GM23338 (cell line): ENCODE results near the gene ENOX1. TPM values are rescaled to one million over a fixed set of nuclear protein-coding genes. Genes with fewer than 3 reads are reported as not detected.

Experiments used
- ATAC-seq: fragments of 200-7000 bp; cut with Tn5 transposase; 3 replicates; pipeline ENCODE4 v1.9.1; 2020
- DNase-seq: peaks from one replicate; pipeline ENCODE4 v3.0.0-alpha.2; 2015; ENCODE audit warnings: low spot score
- H2AFZ ChIP-seq: fragments of 200-600 bp; sonication (generic); 2 replicates; pipeline ENCODE4 v1.8.0; 2016; ENCODE audit warnings: antibody characterized with exemption, mild to moderate bottlenecking, moderate library complexity
- H3F3A ChIP-seq: fragments of 200-600 bp; sonication (generic); replicated peaks from 2 replicates; pipeline ENCODE4 v1.8.0; 2017; ENCODE audit warnings: antibody characterized with exemption, mixed run types, low read depth
- H3K27ac ChIP-seq: fragments of 200-600 bp; sonication (generic); 2 replicates; pipeline ENCODE4 v1.6.1; 2016; ENCODE audit warnings: low read depth
- H3K27me3 ChIP-seq: fragments of 200-600 bp; sonication (generic); 2 replicates; pipeline ENCODE4 v1.8.0; 2016; ENCODE audit warnings: mild to moderate bottlenecking, mixed run types, moderate library complexity; ENCODE audit not compliant: insufficient read depth
- H3K36me3 ChIP-seq: fragments of 200-600 bp; sonication (generic); 2 replicates; pipeline ENCODE4 v1.8.0; 2016; ENCODE audit warnings: mild to moderate bottlenecking; ENCODE audit not compliant: insufficient read depth
- H3K4me1 ChIP-seq: fragments of 200-600 bp; sonication (generic); 2 replicates; pipeline ENCODE4 v1.8.0; 2016; ENCODE audit warnings: mild to moderate bottlenecking, moderate library complexity; ENCODE audit not compliant: insufficient read depth
- H3K4me2 ChIP-seq: fragments of 200-600 bp; sonication (generic); 2 replicates; pipeline ENCODE4 v1.7.1; 2017; ENCODE audit warnings: mixed run types
- H3K4me3 ChIP-seq: fragments of 200-600 bp; sonication (generic); 2 replicates; pipeline ENCODE4 v1.6.1; 2016; ENCODE audit warnings: mixed run types
- H3K79me2 ChIP-seq: fragments of 200-600 bp; sonication (generic); replicated peaks from 2 replicates; pipeline ENCODE4 v1.8.0; 2017; ENCODE audit warnings: mild to moderate bottlenecking; ENCODE audit not compliant: insufficient read depth
- H3K9me2 ChIP-seq: fragments of 200-600 bp; sonication (generic); 2 replicates; pipeline ENCODE4 v1.8.0; 2017; ENCODE audit not compliant: insufficient read depth
- H4K20me1 ChIP-seq: fragments of 200-600 bp; sonication (generic); replicated peaks from 2 replicates; pipeline ENCODE4 v1.8.0; 2017; ENCODE audit warnings: mild to moderate bottlenecking; ENCODE audit not compliant: insufficient read depth
- H3K27ac Mint-ChIP-seq: 2 replicates; pipeline ENCODE4 v1.8.0; 2020; ENCODE audit warnings: inconsistent platforms, mild to moderate bottlenecking, moderate library complexity, mixed read lengths
- H3K27me3 Mint-ChIP-seq: 3 replicates; pipeline ENCODE4 v1.8.0; 2022; ENCODE audit warnings: low read depth, mild to moderate bottlenecking, moderate library complexity, mixed read lengths, inconsistent platforms; ENCODE audit not compliant: insufficient read depth, poor library complexity
- H3K36me3 Mint-ChIP-seq: 3 replicates; pipeline ENCODE4 v1.8.0; 2021; ENCODE audit warnings: low read depth, mild to moderate bottlenecking, inconsistent platforms, moderate library complexity, mixed read lengths
- H3K4me1 Mint-ChIP-seq: 3 replicates; pipeline ENCODE4 v1.8.0; 2020; ENCODE audit warnings: mild to moderate bottlenecking, inconsistent platforms, mixed read lengths
- H3K4me3 Mint-ChIP-seq: 3 replicates; pipeline ENCODE4 v1.8.0; 2021; ENCODE audit warnings: moderate library complexity, mild to moderate bottlenecking, inconsistent platforms, mixed read lengths
- H3K9me3 Mint-ChIP-seq: 3 replicates; pipeline ENCODE4 v1.8.0; 2020; ENCODE audit warnings: moderate library complexity, mild to moderate bottlenecking, inconsistent platforms, mixed read lengths
- CREB1 ChIP-seq: fragments of 250-450 bp; sonication (Bioruptor Pico); IDR thresholded peaks from 2 replicates; pipeline ENCODE4 v1.5.0; 2020; ENCODE audit warnings: low read depth, mild to moderate bottlenecking, moderate library complexity
- EZH2 ChIP-seq: fragments of 200-600 bp; sonication (generic); IDR thresholded peaks from one replicate; pipeline ENCODE4 v1.8.0; 2017; ENCODE audit warnings: antibody characterized with exemption, mild to moderate bottlenecking, low read depth; ENCODE audit not compliant: unreplicated experiment
- EZH2phosphoT487 ChIP-seq: fragments of 200-600 bp; sonication (generic); IDR thresholded peaks from one replicate; pipeline ENCODE4 v1.8.1; 2018; ENCODE audit warnings: antibody characterized with exemption; ENCODE audit not compliant: unreplicated experiment
- JUNB ChIP-seq: IDR thresholded peaks from one replicate; pipeline ENCODE4 v1.6.1; 2016; ENCODE audit warnings: antibody characterized with exemption; ENCODE audit not compliant: unreplicated experiment
- NANOG ChIP-seq: IDR thresholded peaks from 2 replicates; pipeline ENCODE4 v1.6.1; 2016; ENCODE audit warnings: antibody characterized with exemption, borderline replicate concordance
- POLR2AphosphoS5 ChIP-seq: IDR thresholded peaks from 2 replicates; pipeline ENCODE4 v1.6.1; 2016; ENCODE audit warnings: antibody characterized with exemption, low read depth
- STAT1 ChIP-seq: IDR thresholded peaks from one replicate; pipeline ENCODE4 v1.6.1; 2016; ENCODE audit warnings: antibody characterized with exemption; ENCODE audit not compliant: unreplicated experiment
- ZNF114 ChIP-seq: fragments of 250-450 bp; sonication (Bioruptor Pico); IDR thresholded peaks from 2 replicates; pipeline ENCODE4 v1.5.0; 2020; ENCODE audit warnings: mild to moderate bottlenecking, moderate library complexity
- ZNF331 ChIP-seq: fragments of 250-450 bp; sonication (Bioruptor Pico); IDR thresholded peaks from 2 replicates; pipeline ENCODE4 v1.5.0; 2020; ENCODE audit warnings: low read depth, mild to moderate bottlenecking, moderate library complexity
- polyA plus RNA-seq: library from polyadenylated mRNA; unstranded; fragments of >200 nt; fragmentation: Nextera tagmentation; extraction: Ambion mirVana; gene quantifications from 2 replicates; pipeline ENCODE4 v1.2.1, GENCODE V29; 2016
- total RNA-seq: library from RNA; depleted of rRNA; stranded (reverse); fragments of >200 nt; shearing (Covaris generic); gene quantifications from 2 replicates; pipeline ENCODE4 v1.2.3, GENCODE V29; 2014
- TF ChIP-seq, protein P1 (sequence below), 2 experiments: fragments of 200-600 bp in 1 of 2; sonication (generic) in 1 of 2; conservative IDR thresholded peaks; 2 replicates each; pipeline versions ENCODE4 v1.5.1 to v1.6.1; 2016 to 2017; ENCODE audit warnings: antibody characterized with exemption in 2 of 2, low read depth in 2 of 2, mild to moderate bottlenecking in 2 of 2, moderate library complexity in 1 of 2
- TF ChIP-seq, protein P2 (sequence below): IDR thresholded peaks from one replicate; pipeline ENCODE4 v1.6.1; 2018; ENCODE audit warnings: antibody characterized with exemption; ENCODE audit not compliant: unreplicated experiment

The ENOX1 gene
- total and polyA plus RNA-seq, 2 experiments from 2014 or later = 0.66 to 0.81 TPM

DNA sequence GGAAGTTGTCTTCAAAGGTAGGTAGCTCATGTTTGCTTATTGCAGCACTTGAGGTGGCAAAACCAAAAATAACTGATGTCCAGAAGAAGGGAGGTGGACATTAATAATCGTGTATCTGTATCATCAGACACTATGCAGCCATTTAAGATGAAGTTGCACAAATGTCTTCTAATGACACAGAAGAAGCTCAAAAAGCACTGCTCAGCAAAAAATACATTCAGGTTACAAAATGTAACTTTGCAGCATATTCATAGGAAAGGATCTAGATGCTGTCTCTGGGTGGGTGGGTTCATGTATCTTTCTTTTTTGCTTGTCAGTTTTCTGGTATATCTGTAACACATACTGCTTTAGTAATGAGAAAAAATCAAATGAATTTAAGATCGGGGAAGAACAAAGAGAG lies 515.6 kb downstream of the ENOX1 start:
- ATAC-seq = no peak

DNA sequence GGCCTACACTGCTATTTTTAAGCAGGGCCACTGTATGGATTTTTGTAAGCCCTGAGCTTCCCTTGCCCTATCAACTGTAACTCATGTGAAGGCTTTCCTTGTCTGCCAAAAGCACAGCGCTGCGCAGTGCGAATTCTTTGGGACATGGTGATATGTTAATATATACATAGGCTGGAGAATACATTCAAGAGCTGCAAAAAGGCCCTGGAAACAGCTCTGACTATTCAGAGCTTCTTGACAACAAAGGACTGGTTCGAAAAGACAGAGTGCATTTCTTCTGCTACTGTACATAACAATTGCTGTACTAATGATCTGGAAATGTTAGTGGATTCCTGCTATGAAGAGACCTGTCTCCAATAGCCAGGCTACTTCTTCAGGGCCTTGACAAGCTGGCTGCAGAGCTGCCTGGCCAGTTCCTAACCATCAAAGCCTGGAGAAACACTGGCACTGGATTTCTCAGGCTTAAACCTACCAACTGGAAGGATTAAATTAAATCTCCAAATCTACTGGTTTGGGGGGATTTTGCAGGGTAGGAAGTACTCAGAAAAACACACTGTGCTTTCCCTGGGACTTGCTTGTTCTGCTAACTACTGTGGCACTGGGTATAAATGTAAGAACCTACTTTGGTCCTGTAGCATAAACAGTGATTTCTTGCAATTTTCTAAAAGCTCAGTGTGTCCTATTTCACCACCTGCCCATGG lies 516.5 kb downstream of the ENOX1 start:
- H3K79me2 ChIP-seq = no peaks in the 10 kb centered on the region
- no peak overlapping the region for H3K27ac ChIP-seq
- Mint-ChIP-seq H3K36me3 (no peaks in the 10 kb centered on the region), H3K4me1 (peaks cover 26% of the 10 kb centered on the region), H3K4me3 (no peak overlapping the region), H3K27ac (no peak overlapping the region), H3K9me3 (no peaks in the 10 kb centered on the region), H3K27me3 (no peaks in the 10 kb centered on the region)
- H3K4me2 ChIP-seq = no peak overlapping the region
- no peak overlapping the region for H2AFZ ChIP-seq
- TF ChIP-seq ZNF114 (no peak), JUNB (no peak)
- DNase-seq (no peak), ATAC-seq (no peak)
- no peaks in the 10 kb centered on the region for H3K9me2 ChIP-seq
- no peaks in the 10 kb centered on the region for H3K27me3 ChIP-seq
- no peaks in the 10 kb centered on the region for H4K20me1 ChIP-seq
- H3K4me1 ChIP-seq = no peaks in the 10 kb centered on the region
- H3K36me3 ChIP-seq = no peaks in the 10 kb centered on the region
- no peak overlapping the region for H3K4me3 ChIP-seq
- H3F3A ChIP-seq = no peaks in the 10 kb centered on the region

More for the DNA sequence above, 515.6 kb downstream of the ENOX1 start:
- no peaks in the 10 kb centered on the region for H3K9me3 Mint-ChIP-seq
- Histone ChIP-seq H3K9me2 (no peaks in the 10 kb centered on the region; the same call in 1 of the 2 replicates), H3K27ac (no peak overlapping the region), H3K4me2 (no peak overlapping the region), H3K4me1 (no peaks in the 10 kb centered on the region), H3K27me3 (no peaks in the 10 kb centered on the region), H3K79me2 (no peaks in the 10 kb centered on the region), H3K4me3 (no peak overlapping the region), H4K20me1 (no peaks in the 10 kb centered on the region), H2AFZ (no peak overlapping the region), H3F3A (no peaks in the 10 kb centered on the region), H3K36me3 (no peaks in the 10 kb centered on the region)
- TF ChIP-seq, protein P1, sequence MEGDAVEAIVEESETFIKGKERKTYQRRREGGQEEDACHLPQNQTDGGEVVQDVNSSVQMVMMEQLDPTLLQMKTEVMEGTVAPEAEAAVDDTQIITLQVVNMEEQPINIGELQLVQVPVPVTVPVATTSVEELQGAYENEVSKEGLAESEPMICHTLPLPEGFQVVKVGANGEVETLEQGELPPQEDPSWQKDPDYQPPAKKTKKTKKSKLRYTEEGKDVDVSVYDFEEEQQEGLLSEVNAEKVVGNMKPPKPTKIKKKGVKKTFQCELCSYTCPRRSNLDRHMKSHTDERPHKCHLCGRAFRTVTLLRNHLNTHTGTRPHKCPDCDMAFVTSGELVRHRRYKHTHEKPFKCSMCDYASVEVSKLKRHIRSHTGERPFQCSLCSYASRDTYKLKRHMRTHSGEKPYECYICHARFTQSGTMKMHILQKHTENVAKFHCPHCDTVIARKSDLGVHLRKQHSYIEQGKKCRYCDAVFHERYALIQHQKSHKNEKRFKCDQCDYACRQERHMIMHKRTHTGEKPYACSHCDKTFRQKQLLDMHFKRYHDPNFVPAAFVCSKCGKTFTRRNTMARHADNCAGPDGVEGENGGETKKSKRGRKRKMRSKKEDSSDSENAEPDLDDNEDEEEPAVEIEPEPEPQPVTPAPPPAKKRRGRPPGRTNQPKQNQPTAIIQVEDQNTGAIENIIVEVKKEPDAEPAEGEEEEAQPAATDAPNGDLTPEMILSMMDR (conservative IDR thresholded peaks at IDR 0.05; ENCODE audit: low read depth in 2 of 2) = no peak
- no peak for TF ChIP-seq EZH2phosphoT487
- TF ChIP-seq JUNB = no peak
- no peak for TF ChIP-seq ZNF114
- TF ChIP-seq CREB1 (CRISPR knock-in tag) = no peak
- no peak for TF ChIP-seq ZNF331 (CRISPR knock-in tag)
- TF ChIP-seq STAT1 = no peak
- DNase-seq = no peak
- no peak overlapping the region for H3K4me3 Mint-ChIP-seq
- H3K36me3 Mint-ChIP-seq = no peaks in the 10 kb centered on the region
- peaks cover 29% of the 10 kb centered on the region for H3K4me1 Mint-ChIP-seq
- H3K27ac Mint-ChIP-seq = no peak overlapping the region
- H3K27me3 Mint-ChIP-seq = no peaks in the 10 kb centered on the region

DNA sequence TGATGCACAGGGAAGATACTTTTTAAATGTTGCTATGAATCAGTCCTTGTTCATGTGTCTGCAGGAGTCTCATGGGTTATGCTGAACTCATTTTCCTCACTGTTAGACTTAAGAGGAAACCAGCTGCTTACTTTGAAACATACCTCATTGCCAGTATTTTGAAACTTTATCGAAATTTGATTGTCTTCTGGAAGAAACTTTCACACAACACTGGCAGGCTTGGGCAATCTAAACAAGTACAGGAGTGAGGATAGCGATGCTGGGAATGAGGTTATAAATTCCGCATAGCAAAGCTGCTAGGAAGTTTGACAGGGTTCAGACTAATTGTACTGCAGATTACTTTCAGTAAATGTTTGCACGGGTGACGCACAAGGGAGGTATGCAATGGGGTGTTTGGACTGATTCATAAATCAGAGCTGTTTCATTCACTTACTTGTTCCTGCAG lies 517.7 kb downstream of the ENOX1 start:
- Histone ChIP-seq H4K20me1 (no peaks in the 10 kb centered on the region), H2AFZ (0 out of 2 replicates have a peak overlapping the region, but pooled peaks have one; percentile 35), H3K9me2 (no peaks in the 10 kb centered on the region), H3K4me3 (no peak overlapping the region), H3K79me2 (no peaks in the 10 kb centered on the region), H3F3A (no peaks in the 10 kb centered on the region), H3K4me2 (no peak overlapping the region), H3K27ac (no peak overlapping the region), H3K4me1 (no peaks in the 10 kb centered on the region), H3K27me3 (no peaks in the 10 kb centered on the region), H3K36me3 (no peaks in the 10 kb centered on the region)
- Mint-ChIP-seq H3K4me1 (peaks cover 29% of the 10 kb centered on the region), H3K36me3 (no peaks in the 10 kb centered on the region), H3K4me3 (no peak overlapping the region), H3K27me3 (no peaks in the 10 kb centered on the region), H3K9me3 (no peaks in the 10 kb centered on the region), H3K27ac (0 out of 2 replicates have a peak overlapping the region, but pooled peaks have one; percentile 11)
- DNase-seq (no peak), ATAC-seq (no peak)
- TF ChIP-seq, protein P1 (conservative IDR thresholded peaks at IDR 0.05; ENCODE audit: low read depth in 2 of 2) = no peak
- TF ChIP-seq POLR2AphosphoS5 = no peak
- no peak for TF ChIP-seq NANOG
- TF ChIP-seq, protein P2, sequence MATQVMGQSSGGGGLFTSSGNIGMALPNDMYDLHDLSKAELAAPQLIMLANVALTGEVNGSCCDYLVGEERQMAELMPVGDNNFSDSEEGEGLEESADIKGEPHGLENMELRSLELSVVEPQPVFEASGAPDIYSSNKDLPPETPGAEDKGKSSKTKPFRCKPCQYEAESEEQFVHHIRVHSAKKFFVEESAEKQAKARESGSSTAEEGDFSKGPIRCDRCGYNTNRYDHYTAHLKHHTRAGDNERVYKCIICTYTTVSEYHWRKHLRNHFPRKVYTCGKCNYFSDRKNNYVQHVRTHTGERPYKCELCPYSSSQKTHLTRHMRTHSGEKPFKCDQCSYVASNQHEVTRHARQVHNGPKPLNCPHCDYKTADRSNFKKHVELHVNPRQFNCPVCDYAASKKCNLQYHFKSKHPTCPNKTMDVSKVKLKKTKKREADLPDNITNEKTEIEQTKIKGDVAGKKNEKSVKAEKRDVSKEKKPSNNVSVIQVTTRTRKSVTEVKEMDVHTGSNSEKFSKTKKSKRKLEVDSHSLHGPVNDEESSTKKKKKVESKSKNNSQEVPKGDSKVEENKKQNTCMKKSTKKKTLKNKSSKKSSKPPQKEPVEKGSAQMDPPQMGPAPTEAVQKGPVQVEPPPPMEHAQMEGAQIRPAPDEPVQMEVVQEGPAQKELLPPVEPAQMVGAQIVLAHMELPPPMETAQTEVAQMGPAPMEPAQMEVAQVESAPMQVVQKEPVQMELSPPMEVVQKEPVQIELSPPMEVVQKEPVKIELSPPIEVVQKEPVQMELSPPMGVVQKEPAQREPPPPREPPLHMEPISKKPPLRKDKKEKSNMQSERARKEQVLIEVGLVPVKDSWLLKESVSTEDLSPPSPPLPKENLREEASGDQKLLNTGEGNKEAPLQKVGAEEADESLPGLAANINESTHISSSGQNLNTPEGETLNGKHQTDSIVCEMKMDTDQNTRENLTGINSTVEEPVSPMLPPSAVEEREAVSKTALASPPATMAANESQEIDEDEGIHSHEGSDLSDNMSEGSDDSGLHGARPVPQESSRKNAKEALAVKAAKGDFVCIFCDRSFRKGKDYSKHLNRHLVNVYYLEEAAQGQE = no peak
- TF ChIP-seq ZNF114 = no peak
- no peak for TF ChIP-seq CREB1 (CRISPR knock-in tag)
- TF ChIP-seq EZH2 = no peak
